Measurements from ENCODE around the gene MRPL10.
A peak's percentile ranks its signal among the peaks of the same experiment; 100 is the strongest.

Gene MRPL10

DNA sequence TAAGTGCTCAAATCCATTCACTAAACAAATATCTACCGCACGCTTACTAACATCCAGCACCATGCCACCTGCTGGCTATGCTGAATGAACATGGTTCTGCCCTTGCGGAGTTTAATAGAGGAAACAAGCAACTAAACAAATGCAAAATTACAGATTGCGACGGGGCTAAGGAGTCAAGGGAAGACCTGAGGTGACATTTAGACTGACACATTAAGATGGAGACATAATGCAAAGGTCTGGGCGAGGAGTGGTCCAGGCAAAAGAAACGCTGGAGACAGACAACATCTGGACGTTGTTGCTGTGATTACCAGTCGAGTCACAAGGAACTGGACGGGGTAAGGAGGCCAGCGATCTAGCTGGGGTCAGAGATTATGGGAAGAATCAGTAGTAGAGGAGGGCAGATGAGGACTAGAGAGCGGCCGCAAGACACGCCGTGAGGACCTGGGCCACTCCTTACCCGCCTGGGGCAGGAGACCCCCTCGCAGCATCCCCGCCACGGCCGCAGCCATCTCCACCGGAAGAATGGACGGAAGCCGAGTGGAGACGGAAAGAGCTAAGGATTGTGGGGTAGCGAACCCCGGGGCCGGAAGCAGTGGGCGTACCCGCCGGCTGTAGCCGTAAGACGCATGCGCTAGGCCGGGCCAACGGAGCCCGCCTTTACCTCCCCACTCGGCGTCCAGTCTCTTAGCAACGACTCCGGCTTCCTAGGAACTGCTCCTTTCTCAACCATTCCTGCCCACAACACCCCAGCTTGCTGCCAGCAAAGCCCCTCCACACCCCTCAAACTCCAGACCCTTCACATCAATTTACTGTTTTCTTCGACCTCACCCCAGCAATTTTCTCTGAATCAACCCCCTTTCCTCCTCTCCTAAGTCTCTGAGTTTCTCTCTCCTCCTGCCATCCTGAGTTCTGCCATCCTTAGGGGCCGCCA lies at the start of gene MRPL10, which contains the start of gene LRRC46:
Gene MRPL10, minus strand, starts transcription at position 539 of the 931 bp plus-strand sequence. Its CDS starts 30 bp downstream, at position 509.
Gene LRRC46, plus strand, starts transcription at position 668 of the 931 bp plus-strand sequence. CDS start 320 bp downstream, outside the sequence.
- DNase-seq (ENCODE audit: low read depth, low spot score): peak; percentile 45
- TF ChIP-seq, protein P1, sequence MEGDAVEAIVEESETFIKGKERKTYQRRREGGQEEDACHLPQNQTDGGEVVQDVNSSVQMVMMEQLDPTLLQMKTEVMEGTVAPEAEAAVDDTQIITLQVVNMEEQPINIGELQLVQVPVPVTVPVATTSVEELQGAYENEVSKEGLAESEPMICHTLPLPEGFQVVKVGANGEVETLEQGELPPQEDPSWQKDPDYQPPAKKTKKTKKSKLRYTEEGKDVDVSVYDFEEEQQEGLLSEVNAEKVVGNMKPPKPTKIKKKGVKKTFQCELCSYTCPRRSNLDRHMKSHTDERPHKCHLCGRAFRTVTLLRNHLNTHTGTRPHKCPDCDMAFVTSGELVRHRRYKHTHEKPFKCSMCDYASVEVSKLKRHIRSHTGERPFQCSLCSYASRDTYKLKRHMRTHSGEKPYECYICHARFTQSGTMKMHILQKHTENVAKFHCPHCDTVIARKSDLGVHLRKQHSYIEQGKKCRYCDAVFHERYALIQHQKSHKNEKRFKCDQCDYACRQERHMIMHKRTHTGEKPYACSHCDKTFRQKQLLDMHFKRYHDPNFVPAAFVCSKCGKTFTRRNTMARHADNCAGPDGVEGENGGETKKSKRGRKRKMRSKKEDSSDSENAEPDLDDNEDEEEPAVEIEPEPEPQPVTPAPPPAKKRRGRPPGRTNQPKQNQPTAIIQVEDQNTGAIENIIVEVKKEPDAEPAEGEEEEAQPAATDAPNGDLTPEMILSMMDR (IDR thresholded peaks at IDR 0.05; ENCODE audit: insufficient read depth, low read length, missing control alignments): peak; percentile 43
- POLR2A ChIA-PET: interaction anchor here (0.5 to 1.7 kb wide), 12 partner anchors 10 to 207 kb away, joined by 3 to 15 read pairs (median 4); partner anchors contain the start of genes OSBPL7 and SCRN2
- CTCF ChIA-PET: interaction anchor here (0.7 to 2.8 kb wide), 10 partner anchors 9 to 167 kb away, joined by 3 to 34 read pairs (median 5); partner anchors contain the start of genes OSBPL7 and SCRN2
- peak within 1 kb of the TSS; percentile 64 for H3K4me3 ChIP-seq (ENCODE audit: low read depth, low read length)

DNA sequence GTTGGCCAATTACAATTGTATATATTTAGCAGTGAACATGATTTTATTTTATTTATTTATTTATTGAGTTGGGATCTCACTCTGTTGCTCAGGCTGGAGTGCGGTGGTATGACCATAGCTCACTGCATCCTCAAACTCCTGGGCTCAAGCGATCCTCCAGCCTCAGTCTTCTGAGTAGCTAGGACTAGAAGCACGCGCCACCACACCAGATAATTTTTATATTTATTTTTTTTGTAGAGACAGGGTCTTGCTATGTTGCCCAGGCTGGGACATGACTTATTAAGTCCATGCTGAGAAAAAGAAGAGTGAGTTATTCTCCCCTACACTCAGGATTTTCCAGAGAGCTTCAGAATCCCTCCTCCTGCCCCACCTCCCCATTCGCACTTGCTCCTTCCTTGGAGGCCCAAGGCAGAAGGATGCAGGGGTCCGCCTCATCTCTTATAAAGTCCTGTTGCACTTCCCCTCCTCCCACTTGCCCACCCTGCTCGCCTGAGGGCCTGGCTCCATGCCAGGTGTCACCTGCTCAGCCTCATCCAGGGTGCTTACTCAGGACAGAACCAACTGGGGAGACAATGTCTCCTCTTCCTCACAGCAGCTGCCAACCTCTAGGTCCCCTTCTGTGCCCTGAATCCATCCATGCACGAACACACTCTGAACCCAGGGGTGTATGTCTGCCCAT lies 48.6 kb upstream of the MRPL10 start:
- ChIA-PET CTCF (interaction anchor here (0.7 to 18.8 kb wide), 3 partner anchors 12 to 98 kb away, joined by 3 to 1547 read pairs (median 85); partner anchors contain the start of genes SCRN2 and SP6), POLR2A (interaction anchor here (0.7 kb wide), 1 partner anchor 17 kb away, joined by 4 read pairs; no protein-coding TSS in a partner anchor)
- DNase-seq (ENCODE audit: low read depth, low spot score): no peak
- H3K4me3 ChIP-seq (ENCODE audit: low read depth, low read length): no peak overlapping the region
- TF ChIP-seq, protein P1 (IDR thresholded peaks at IDR 0.05; ENCODE audit: insufficient read depth, low read length, missing control alignments): no peak

DNA sequence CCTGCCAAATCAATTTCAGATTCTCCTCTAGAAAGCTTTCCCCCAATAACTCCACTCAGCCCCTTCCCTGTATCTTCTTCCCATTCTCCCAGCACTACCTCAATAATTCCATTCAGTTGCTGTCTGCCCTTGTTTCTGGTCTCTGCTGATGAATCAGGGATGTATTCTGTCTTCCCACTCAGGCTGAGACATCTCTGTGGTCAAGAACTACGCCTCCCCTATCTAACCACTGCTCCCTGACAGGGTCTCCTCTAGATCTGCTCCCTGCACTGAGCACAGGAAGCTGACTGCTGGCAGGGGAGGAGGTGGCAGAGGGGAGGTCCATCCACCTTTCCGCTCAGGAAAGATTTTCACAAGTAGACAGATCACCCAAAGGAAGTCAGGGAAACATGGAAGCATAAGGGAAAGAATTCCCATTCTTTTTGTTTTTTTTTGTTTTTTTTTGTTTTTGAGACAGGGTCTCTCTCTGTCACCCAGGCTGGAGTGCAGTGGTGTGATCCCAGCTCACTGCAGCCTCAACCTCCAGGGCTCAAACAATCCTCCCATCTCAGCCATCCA lies 47.8 kb upstream of the MRPL10 start:
- CTCF ChIA-PET: interaction anchor here (0.7 to 18.8 kb wide), 3 partner anchors 13 to 99 kb away, joined by 3 to 1547 read pairs (median 85); partner anchors contain the start of genes SCRN2 and SP6
- POLR2A ChIA-PET: interaction anchor here (0.7 kb wide), 1 partner anchor 16 kb away, joined by 4 read pairs; no protein-coding TSS in a partner anchor
- no peak overlapping the region for H3K4me3 ChIP-seq (ENCODE audit: low read depth, low read length)
- DNase-seq (ENCODE audit: low read depth, low spot score): no peak
- TF ChIP-seq, protein P1 (IDR thresholded peaks at IDR 0.05; ENCODE audit: insufficient read depth, low read length, missing control alignments): no peak

DNA sequence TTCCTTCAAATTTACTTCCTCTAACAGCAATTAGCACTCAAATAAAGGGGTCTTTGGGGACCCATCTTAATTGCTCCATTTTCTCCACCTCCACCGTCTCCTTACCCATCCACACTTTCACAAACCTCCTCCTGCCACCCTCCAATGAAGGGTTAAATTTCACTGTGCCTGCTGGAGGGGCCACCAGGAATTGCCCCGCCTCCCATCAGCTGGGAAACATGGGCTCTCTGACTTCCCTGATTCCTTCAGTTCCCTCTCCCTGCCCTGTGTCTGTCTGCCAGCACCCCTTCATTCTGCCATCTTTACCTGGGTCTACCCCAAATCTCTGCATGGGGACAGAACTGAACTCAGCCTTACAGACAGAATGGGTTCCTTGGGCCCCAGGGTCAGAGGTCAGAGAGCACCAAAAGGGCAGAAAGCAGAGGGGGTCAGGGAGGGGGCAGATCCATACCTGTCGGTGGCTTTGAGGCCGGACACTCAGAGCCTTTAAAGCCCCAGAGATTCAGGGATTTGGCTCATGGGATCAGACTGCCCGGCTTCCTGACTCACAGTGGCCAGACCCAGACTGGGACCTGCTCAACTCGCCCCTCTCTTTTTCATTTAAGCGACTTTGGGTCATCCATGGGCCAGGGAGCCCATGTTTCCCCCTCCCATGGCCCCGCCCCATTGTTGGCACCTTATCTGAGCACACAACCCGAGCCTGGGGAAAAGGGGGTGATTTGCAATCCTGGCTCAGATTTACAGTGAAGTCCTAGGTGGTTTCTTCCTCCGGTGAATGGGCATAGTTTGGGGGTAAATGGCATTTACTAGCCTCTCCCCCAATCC lies 47.1 kb upstream of the MRPL10 start:
- TF ChIP-seq, protein P1 (IDR thresholded peaks at IDR 0.05; ENCODE audit: insufficient read depth, low read length, missing control alignments): no peak
- CTCF ChIA-PET: interaction anchor here (5.7 to 18.8 kb wide), 2 partner anchors 14 to 28 kb away, joined by 85 to 1547 read pairs; partner anchors contain the start of genes SCRN2 and SP6
- H3K4me3 ChIP-seq (ENCODE audit: low read depth, low read length): no peak overlapping the region
- POLR2A ChIA-PET: no interaction called here
- no peak for DNase-seq (ENCODE audit: low read depth, low spot score)

DNA sequence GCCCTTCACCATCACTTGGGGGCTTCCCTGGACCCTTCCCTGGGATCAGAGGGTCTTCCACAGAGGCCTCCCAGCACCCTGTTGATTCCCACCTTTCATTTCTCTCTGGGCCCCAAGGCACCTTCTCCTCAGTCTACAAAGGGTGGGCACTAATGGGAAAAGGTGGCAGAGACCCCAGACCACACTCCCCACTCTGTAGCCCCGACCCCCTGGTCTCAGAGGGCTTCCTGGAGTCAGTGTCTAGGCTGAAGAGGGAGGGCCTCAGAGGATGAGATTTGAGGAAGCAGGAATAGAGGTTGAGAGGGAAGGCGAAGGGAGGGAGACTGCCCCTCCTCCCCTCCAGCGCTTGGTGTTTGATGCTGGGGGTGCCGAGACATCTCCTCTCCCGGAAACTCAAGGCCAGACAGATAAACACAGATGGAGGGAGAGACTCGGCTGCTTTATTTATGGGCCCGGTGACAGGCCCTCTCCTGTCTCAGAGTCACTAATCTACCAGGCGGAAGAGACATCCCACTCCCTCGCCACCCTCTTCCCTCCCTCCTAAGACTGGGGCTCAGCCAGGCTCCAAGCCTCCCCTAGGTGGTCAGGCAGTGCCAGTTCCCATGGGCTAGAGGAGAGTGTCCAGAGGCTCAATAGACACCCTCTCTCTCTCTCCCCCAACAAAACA lies 46.2 kb upstream of the MRPL10 start:
- POLR2A ChIA-PET: no interaction called here
- TF ChIP-seq, protein P1 (IDR thresholded peaks at IDR 0.05; ENCODE audit: insufficient read depth, low read length, missing control alignments): no peak
- no peak overlapping the region for H3K4me3 ChIP-seq (ENCODE audit: low read depth, low read length)
- CTCF ChIA-PET: interaction anchor here (3.1 to 18.8 kb wide), 3 partner anchors 14 to 36 kb away, joined by 11 to 1547 read pairs (median 85); partner anchors contain the start of genes SCRN2 and SP6
- DNase-seq (ENCODE audit: low read depth, low spot score): no peak
